NB4 (cell line): Measurements from ENCODE around the gene TRAPPC6A.

Experiments used
- DNase-seq: peaks from one replicate; pipeline ENCODE4 v3.0.0; 2010; ENCODE audit warnings: low read depth
- H3K4me3 ChIP-seq: one replicate; pipeline ENCODE4 v1.5.1; 2011; ENCODE audit warnings: mild to moderate bottlenecking, low read depth, low read length, moderate library complexity
- MYC ChIP-seq: IDR thresholded peaks from 2 replicates; pipeline ENCODE4 v1.6.1; 2011; ENCODE audit warnings: low read depth, low read length
- POLR2A ChIP-seq: IDR thresholded peaks from 2 replicates; pipeline ENCODE4 v1.6.1; 2011; ENCODE audit warnings: mild to moderate bottlenecking; ENCODE audit not compliant: insufficient read length; ENCODE audit errors: extremely low read depth
- TF ChIP-seq, protein P1 (sequence below): IDR thresholded peaks from one replicate; pipeline ENCODE4 v1.5.1; 2012; ENCODE audit warnings: low read depth, low read length
- TF ChIP-seq, protein P2 (sequence below): IDR thresholded peaks from 2 replicates; pipeline ENCODE4 v1.6.1; 2011; ENCODE audit warnings: low read depth, low read length

Gene TRAPPC6A

DNA sequence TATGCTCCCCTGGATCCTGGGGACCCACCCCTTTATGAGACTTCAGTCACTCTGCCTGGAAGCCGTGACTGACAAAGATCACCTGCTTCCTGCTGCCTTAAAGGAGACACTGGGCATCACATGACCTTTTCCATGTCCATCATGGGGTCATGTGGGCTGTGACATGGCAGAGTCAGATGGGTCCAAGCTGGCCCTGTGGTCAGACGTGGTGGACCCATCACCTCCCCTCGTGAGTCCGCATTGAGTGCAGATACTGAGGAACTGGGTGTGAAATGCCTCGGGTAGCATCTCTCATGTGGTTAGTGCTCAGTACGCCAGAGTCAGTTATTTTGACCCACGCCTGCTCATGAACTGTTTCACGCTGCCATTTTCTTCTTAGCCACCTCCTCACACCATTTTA lies 44.4 kb downstream of the TRAPPC6A start:
- no peak for TF ChIP-seq MYC
- TF ChIP-seq, protein P1, sequence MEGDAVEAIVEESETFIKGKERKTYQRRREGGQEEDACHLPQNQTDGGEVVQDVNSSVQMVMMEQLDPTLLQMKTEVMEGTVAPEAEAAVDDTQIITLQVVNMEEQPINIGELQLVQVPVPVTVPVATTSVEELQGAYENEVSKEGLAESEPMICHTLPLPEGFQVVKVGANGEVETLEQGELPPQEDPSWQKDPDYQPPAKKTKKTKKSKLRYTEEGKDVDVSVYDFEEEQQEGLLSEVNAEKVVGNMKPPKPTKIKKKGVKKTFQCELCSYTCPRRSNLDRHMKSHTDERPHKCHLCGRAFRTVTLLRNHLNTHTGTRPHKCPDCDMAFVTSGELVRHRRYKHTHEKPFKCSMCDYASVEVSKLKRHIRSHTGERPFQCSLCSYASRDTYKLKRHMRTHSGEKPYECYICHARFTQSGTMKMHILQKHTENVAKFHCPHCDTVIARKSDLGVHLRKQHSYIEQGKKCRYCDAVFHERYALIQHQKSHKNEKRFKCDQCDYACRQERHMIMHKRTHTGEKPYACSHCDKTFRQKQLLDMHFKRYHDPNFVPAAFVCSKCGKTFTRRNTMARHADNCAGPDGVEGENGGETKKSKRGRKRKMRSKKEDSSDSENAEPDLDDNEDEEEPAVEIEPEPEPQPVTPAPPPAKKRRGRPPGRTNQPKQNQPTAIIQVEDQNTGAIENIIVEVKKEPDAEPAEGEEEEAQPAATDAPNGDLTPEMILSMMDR, result no peak
- TF ChIP-seq POLR2A, result no peak
- TF ChIP-seq, protein P2, sequence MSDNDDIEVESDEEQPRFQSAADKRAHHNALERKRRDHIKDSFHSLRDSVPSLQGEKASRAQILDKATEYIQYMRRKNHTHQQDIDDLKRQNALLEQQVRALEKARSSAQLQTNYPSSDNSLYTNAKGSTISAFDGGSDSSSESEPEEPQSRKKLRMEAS, result no peak
- H3K4me3 ChIP-seq, result no peak overlapping the region
- DNase-seq, result no peak

GRCh38 chr19:45130888-45131615 lies 47.0 kb downstream of the TRAPPC6A start:
- TF ChIP-seq, protein P1, result no peak
- no peak for TF ChIP-seq MYC
- TF ChIP-seq POLR2A, result no peak
- TF ChIP-seq, protein P2, result no peak
- H3K4me3 ChIP-seq, result no peak overlapping the region
- DNase-seq, result no peak

- no peak overlapping the region for H3K4me3 ChIP-seq
- TF ChIP-seq MYC (no peak), POLR2A (no peak)
- TF ChIP-seq, protein P1, result no peak
- TF ChIP-seq, protein P2, result no peak
- no peak for DNase-seq
Measured at GRCh38 chr19:45130236-45130635, 47.8 kb downstream of the TRAPPC6A start.

- no peak for DNase-seq
- TF ChIP-seq, protein P2, result no peak
- TF ChIP-seq POLR2A (no peak), MYC (no peak)
- TF ChIP-seq, protein P1, result no peak
Measured at GRCh38 chr19:45128806-45129205, 49.2 kb downstream of the TRAPPC6A start.

DNA sequence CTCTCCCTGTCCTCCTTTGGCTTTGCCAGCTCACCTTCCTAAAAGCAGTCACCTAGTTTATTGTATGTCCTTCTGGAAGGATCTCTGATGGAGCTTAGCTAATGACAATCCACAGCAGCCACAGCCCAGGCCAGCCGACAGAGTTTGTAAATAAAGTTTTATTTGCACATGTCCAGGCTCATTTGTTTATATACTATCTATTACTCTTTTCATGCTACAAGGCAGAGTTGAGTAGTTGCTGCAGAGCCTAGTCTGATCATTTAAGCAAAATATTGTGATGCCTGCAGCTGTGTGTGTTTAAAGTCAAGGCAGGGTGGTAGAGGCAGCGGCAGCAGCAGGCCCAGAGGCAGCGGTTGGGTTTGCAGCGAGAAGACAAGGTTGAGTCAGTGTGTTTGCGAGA lies 49.9 kb downstream of the TRAPPC6A start:
- no peak for TF ChIP-seq POLR2A
- no peak for TF ChIP-seq MYC
- TF ChIP-seq, protein P2, result no peak
- TF ChIP-seq, protein P1, result no peak
- no peak for DNase-seq
- no peak overlapping the region for H3K4me3 ChIP-seq

More at GRCh38 chr19:45128806-45129205, 49.2 kb downstream of the TRAPPC6A start:
- H3K4me3 ChIP-seq, result no peak overlapping the region
